ENCODE data around the gene PLK2. TPM values are rescaled to one million over a fixed set of nuclear protein-coding genes. Genes with fewer than 3 reads are reported as not detected.

PLK2 gene
- total RNA-seq, 4 donors from 2014 or later, result 25.7 to 56.5 (median 31.4) TPM

DNA sequence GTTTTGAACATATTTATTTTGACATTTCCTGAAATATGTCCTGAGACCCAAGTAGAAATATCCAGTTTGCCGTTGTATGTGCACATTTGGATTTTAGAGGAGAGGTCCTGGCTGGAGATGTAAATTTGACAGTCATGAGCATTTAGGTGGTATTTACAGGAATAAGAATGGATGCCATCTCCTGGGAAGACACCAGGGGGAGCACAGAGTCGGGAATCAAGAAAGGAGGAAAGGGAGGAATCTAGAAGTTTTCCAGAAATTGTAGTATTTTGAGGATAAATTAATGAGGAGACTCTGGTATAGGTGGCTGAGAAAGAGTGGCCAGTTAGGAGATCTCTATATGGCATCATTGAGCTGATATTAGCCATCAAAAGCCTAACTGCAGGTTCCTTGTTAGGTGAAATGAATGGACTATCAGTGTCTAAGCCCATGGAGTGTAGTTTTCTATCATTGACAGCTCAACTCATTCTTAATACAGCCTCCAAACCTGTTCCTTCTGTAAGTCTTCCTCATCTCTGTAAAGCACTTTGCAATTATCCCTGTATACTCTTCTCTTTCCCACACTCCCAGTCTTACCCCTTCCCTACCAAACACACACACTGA is 38.6 kb upstream of the PLK2 start:
- 26% methylated on average over 2 of the region's 2 CpGs for WGBS

GRCh38 chr5:58497921-58498320 is 38.0 kb upstream of the PLK2 start:
- TF ChIP-seq EP300 (IDR thresholded peaks at IDR 0.05) (no peak), POLR2A (IDR thresholded peaks at IDR 0.05; ENCODE audit: low read depth) (no peak), POLR2AphosphoS5 (IDR thresholded peaks at IDR 0.05) (no peak)
- TF ChIP-seq, protein P1, sequence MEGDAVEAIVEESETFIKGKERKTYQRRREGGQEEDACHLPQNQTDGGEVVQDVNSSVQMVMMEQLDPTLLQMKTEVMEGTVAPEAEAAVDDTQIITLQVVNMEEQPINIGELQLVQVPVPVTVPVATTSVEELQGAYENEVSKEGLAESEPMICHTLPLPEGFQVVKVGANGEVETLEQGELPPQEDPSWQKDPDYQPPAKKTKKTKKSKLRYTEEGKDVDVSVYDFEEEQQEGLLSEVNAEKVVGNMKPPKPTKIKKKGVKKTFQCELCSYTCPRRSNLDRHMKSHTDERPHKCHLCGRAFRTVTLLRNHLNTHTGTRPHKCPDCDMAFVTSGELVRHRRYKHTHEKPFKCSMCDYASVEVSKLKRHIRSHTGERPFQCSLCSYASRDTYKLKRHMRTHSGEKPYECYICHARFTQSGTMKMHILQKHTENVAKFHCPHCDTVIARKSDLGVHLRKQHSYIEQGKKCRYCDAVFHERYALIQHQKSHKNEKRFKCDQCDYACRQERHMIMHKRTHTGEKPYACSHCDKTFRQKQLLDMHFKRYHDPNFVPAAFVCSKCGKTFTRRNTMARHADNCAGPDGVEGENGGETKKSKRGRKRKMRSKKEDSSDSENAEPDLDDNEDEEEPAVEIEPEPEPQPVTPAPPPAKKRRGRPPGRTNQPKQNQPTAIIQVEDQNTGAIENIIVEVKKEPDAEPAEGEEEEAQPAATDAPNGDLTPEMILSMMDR (IDR thresholded peaks at IDR 0.05), result no peak
- DNase-seq (ENCODE audit: extremely low spot score), result no peak
- no peak overlapping the region for H3K27ac ChIP-seq (replicated peaks in 1 of 4)
- H3K4me3 ChIP-seq, result no peak overlapping the region
- intact Hi-C loops (cut with DNase I), result loop anchor here (10.0 kb wide), 1 partner anchor 347 kb away; no protein-coding TSS in a partner anchor
- no peaks in the 10 kb centered on the region for H3K36me3 ChIP-seq
- no peaks in the 10 kb centered on the region for H3K9me3 ChIP-seq
- no peaks in the 10 kb centered on the region for H3K27me3 ChIP-seq
- no peaks in the 10 kb centered on the region for H3K4me1 ChIP-seq

More for the DNA sequence above, 38.6 kb upstream of the PLK2 start:
- Histone ChIP-seq H3K36me3 (no peaks in the 10 kb centered on the region), H3K4me3 (no peak overlapping the region), H3K9me3 (no peaks in the 10 kb centered on the region), H3K4me1 (no peaks in the 10 kb centered on the region), H3K27me3 (no peaks in the 10 kb centered on the region), H3K27ac (replicated peaks in 1 of 4) (no peak overlapping the region)
- DNase-seq (ENCODE audit: extremely low spot score), result no peak
- TF ChIP-seq POLR2A (IDR thresholded peaks at IDR 0.05; ENCODE audit: low read depth), result no peak
- TF ChIP-seq, protein P1 (IDR thresholded peaks at IDR 0.05), result peak; percentile 13 to 57 (median 49)
- no peak for TF ChIP-seq POLR2AphosphoS5 (IDR thresholded peaks at IDR 0.05)
- no peak for TF ChIP-seq EP300 (IDR thresholded peaks at IDR 0.05)
- intact Hi-C loops (cut with DNase I), result loop anchor here (10.0 kb wide), 1 partner anchor 346 kb away; no protein-coding TSS in a partner anchor

- TF ChIP-seq EP300 (IDR thresholded peaks at IDR 0.05), result no peak
- TF ChIP-seq POLR2AphosphoS5 (IDR thresholded peaks at IDR 0.05), result no peak
- TF ChIP-seq, protein P1 (IDR thresholded peaks at IDR 0.05), result no peak
- TF ChIP-seq POLR2A (IDR thresholded peaks at IDR 0.05; ENCODE audit: low read depth), result no peak
- intact Hi-C loops (cut with DNase I), result loop anchor here (10.0 kb wide), 1 partner anchor 347 kb away; no protein-coding TSS in a partner anchor
- WGBS, result 79% methylated on average over 5 of the region's 5 CpGs
- Histone ChIP-seq H3K9me3 (no peaks in the 10 kb centered on the region), H3K4me1 (no peaks in the 10 kb centered on the region), H3K27ac (replicated peaks in 1 of 4) (no peak overlapping the region), H3K36me3 (no peaks in the 10 kb centered on the region), H3K4me3 (no peak overlapping the region), H3K27me3 (no peaks in the 10 kb centered on the region)
- no peak for DNase-seq (ENCODE audit: extremely low spot score)
These were observed 37.5 kb upstream of the PLK2 start for GRCh38 chr5:58497386-58497785.

DNA sequence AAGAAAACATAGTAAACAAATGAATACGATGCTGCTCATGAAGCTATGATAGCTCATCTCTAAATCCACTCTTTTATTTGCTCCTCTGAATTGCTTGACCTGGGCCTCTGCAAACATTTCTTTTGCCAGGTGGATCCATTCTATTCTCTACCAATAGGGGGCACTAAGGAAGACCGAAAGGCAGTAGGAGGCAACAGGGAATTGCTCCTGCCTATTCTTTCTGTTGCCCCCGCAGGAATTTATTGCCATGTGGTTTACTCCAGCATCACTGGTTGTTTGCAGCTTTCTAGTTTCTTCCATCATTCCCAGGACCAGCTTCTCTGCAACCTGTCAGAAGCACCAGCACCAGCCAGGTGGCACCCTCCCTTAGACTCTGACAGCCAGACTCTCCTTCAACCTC is 36.6 kb upstream of the PLK2 start:
- TF ChIP-seq POLR2A (IDR thresholded peaks at IDR 0.05; ENCODE audit: low read depth), result no peak
- TF ChIP-seq, protein P1 (IDR thresholded peaks at IDR 0.05), result no peak
- no peak for TF ChIP-seq EP300 (IDR thresholded peaks at IDR 0.05)
- TF ChIP-seq POLR2AphosphoS5 (IDR thresholded peaks at IDR 0.05), result no peak
- 70% methylated on average over 3 of the region's 3 CpGs for WGBS
- Histone ChIP-seq H3K9me3 (no peaks in the 10 kb centered on the region), H3K4me3 (no peak overlapping the region), H3K36me3 (no peaks in the 10 kb centered on the region), H3K4me1 (no peaks in the 10 kb centered on the region), H3K27me3 (no peaks in the 10 kb centered on the region), H3K27ac (replicated peaks in 1 of 4) (no peak overlapping the region)
- DNase-seq (ENCODE audit: extremely low spot score), result no peak
- intact Hi-C loops (cut with DNase I), result loop anchor here (10.0 kb wide), 1 partner anchor 348 kb away; no protein-coding TSS in a partner anchor

Measured in esophagus muscularis mucosa (tissue), 4 donors.